ENCODE measurements around the gene ACOX3.

The ACOX3 gene

DNA sequence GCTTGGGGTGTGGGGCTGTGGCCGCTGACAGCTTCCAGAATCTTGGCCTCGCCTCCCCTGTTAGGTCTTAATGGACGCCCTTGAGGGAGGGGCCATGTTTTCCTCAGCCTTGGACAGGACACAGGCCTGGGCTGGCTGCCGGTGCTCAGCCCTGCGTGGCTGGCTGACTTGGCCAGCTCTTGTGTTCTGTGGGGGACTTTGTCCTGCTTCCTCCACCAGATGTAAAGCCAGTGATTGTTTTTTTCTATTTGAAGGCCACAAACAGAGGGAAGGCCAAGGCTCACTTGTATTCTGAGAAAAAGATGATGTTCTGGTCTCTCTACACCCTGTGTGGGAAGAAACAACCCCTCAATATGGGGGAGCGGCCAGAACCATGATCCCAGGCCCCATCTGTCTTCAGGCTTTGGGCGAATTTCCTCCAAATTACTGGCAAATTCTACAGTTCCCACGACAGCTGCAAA, 99.7 kb downstream of the ACOX3 start:
- no peak for DNase-seq (ENCODE audit: low read depth in 2 of 2)

GRCh38 chr4:8338351-8338961, 102.1 kb downstream of the ACOX3 start:
- DNase-seq (ENCODE audit: low read depth in 2 of 2): no peak

DNA sequence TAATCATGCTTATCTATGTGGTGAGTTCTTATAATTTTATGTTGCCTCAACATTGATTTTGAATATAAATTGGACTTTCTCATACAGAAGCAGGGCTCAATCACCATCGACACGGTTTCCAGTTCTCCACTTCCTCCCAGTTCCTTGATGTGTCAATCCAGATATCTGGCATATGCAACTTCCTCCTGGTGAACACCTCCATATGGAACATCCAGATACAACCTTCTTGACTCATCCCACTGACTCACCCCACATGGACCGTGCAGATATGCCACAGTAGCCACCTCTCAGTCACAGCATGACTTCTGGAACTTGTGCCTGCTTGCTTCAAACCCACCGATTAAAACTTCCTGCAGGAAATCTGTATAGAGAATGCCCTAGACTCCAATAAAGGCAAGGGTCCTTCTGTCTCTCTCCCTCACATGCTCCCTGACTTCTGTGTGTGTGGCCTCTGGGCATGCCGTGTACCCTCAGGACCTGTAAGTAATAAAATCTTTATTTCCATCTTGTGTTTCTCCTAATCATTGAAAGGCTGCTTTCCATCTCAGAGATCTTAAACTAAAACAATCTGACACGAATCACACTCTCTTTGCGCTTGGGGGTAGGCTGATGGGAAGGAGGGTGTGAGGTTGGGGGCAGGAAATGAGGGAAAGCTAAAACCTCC, 104.0 kb downstream of the ACOX3 start:
- no peak for DNase-seq (ENCODE audit: low read depth in 2 of 2)

DNA sequence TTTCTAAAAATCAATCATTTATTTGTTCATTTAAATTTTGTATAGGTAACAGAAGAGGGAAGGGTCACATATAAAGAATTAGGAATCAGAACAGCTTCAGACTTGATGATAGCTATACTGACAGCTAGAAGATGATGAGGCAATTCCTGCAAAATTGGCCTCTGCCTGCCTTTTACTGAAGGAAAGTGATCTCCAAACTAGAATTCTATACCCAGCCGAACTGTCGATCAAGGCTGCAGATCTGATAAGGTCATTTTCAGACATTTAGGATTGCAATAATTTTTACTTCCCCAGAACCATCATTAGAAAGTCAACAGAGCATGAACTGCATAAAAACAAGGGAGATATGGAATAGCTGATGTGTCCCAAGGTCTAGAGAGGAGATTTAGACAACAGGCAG, 104.7 kb downstream of the ACOX3 start:
- no peak for DNase-seq (ENCODE audit: low read depth in 2 of 2)

- no peak for DNase-seq (ENCODE audit: low read depth in 2 of 2)
Measured at GRCh38 chr4:8334786-8335460, 105.6 kb downstream of the ACOX3 start.

DNA sequence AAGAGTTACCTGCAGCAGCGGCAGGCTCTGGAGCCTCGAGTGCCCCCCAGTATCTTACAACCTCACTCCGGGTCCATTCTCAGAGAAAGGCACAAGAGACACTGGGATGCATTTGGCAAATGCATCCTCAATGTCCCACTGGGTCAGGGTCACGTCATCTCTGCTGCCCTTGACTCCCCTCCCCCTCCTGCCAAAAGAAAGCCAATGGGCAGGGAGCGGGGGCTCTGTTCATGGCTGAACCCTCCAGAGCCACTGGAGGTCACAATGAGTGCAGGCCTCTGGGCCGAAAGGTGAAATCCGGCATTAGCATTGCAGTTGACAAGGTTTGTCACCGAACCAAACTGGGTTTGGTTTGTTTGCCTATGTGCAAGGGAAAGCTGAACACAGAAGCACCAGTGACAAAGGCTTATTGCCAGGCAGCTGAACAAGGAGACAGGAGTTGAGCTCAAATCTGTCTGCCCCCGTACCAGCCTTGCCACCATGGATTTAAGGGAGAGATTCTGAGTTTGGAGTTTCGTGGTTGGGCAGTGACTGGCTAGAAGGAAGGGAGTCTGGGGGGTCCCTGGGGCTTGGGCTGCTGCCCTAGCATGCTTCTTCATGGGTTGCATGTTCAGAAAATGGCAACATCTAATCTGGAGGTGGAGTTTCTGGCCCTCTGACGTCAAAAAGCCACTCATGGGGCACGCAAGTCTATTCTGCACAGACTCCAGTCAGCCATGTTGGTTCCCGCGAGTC, 106.6 kb downstream of the ACOX3 start:
- DNase-seq (ENCODE audit: low read depth in 2 of 2): no peak

DNA sequence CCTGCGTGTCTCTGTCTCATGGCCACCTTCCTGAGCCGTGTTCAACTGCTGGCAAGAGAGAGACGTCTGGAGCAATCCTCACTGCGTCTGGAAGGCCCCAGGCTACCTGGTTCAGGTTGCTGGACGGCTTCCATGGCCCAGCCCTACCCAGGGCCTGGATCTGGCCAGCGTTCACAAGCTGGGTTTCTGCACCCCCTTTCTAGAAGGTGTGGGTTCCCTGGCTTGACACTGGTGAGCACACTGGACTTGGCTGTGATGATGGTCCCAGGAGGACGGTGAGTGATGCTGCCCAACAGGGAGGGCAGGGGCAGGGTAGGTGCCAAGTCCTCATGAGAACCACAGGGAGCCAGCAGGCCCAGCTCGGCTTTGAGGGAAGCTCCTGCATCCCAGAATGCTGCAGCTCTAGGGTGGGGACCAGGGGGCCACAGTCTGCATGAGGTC, 107.6 kb downstream of the ACOX3 start:
- no peak for DNase-seq (ENCODE audit: low read depth in 2 of 2)

DNA sequence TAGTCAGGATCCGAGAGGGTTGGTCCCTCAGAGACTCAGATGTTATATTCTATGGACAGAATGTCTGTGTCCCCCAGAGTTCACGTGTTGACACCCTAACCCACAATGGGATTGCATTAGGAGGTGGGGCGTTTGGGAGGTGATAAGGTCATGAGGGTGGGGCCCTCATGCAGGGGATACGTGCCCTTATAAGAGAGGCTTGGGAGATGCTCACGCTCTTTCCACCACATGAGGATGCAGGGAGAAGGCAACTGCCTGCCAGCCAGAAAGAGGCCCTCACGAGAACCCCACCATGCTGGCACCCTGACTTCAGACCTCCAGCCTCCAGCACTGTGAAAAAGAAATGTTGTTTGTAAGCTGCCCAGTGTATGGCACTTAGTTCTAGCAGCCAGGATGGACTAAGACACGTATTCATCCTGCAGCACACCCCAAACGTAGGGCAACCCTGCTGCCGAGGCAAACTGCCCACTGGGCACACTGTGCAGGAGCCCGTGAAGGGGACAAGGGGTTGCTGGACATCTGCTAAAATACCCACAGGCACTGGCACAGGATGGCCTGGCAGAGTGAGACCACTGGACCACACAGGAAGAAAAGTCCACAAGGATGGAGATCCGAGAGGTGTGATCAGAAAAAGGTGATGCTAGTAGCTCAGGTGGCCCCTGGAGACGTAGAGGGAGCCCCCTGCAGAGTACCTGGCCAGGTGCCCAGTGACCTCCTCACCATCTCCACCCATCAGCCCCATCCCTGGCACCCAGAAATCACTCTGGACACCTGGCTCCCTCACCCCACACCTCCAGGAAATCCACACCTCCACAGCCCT, 108.3 kb downstream of the ACOX3 start:
- no peak for DNase-seq (ENCODE audit: low read depth in 2 of 2)

DNA sequence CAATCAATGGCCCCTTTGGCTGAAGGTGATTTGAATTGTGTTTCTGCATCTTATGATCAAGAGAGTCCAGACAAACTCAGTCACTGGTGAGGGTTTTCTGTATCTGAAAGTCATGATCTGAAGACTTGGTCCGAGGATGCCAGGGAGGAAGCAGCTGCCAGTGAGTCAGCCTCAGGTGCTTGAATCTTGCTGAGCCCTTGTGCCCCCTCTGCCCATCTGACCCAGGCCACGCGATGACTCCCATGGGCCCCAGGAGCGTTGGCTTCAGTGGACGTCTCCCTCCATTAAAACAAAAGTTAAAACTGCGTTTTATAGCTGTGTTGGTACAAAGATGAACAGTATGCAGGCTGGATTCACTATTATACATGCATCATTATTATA, 109.0 kb downstream of the ACOX3 start:
- no peak for DNase-seq (ENCODE audit: low read depth in 2 of 2)

GRCh38 chr4:8330821-8331574, 109.5 kb downstream of the ACOX3 start:
- DNase-seq (ENCODE audit: low read depth in 2 of 2): no peak

- no peak for DNase-seq (ENCODE audit: low read depth in 2 of 2)
Measured at GRCh38 chr4:8329859-8330761, 110.4 kb downstream of the ACOX3 start.

DNA sequence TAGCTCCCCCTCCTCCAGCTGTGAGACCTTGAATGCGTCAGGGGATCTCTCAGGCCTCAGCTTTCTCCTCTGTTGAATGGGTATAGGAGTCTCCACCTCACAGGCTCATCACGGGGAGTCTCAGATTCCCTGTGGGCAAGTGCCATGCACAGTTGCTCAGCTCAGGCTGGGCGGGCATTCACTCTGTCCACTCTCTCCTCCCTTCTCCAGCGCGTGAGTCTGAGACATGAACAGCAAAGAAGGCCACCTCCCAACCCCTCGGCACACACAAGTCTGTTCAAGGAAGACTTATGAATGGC, 111.0 kb downstream of the ACOX3 start:
- no peak for DNase-seq (ENCODE audit: low read depth in 2 of 2)

GRCh38 chr4:8328866-8329559, 111.5 kb downstream of the ACOX3 start:
- no peak for DNase-seq (ENCODE audit: low read depth in 2 of 2)

DNA sequence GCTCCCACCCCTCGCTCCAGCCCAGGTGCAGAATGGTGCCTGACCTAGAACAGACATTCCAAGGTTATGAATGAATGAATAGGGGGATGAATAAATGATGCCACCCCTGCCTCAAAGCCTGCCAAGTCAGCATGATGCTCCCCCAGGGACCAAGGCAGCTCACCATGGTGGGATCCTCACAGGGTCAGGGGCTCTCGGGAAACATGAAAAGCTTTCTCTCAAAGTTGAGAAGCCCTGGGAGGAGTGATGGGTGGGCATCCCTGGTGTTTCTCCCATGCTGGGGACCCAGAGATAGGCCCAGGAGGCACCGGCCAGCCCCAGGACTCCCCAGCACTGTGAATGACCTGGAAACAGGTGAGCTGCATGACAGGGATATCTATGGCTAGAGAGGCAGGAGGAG, 112.1 kb downstream of the ACOX3 start:
- DNase-seq (ENCODE audit: low read depth in 2 of 2): no peak

DNA sequence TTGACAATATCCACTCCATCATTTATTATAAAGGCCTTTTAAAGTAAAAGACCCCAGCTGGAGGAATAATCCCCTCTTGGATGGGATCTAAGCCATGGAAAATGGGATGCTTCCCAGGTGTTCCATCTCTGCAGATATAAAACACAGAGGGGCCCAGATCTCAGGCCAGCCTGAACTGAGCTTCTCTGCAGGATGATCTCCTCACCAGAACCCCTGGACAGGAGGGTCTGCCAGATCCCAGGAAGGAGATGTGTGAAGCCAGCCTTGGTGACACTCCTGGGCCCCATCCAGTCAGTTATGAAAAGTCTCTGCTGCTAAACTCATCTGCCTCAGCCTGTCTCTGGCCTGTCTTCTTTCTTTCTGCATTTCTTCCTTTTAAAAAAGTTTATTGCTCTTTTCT, 114.3 kb downstream of the ACOX3 start:
- no peak for DNase-seq (ENCODE audit: low read depth in 2 of 2)

GRCh38 chr4:8325291-8325973, 115.1 kb downstream of the ACOX3 start:
- DNase-seq (ENCODE audit: low read depth in 2 of 2): no peak

DNA sequence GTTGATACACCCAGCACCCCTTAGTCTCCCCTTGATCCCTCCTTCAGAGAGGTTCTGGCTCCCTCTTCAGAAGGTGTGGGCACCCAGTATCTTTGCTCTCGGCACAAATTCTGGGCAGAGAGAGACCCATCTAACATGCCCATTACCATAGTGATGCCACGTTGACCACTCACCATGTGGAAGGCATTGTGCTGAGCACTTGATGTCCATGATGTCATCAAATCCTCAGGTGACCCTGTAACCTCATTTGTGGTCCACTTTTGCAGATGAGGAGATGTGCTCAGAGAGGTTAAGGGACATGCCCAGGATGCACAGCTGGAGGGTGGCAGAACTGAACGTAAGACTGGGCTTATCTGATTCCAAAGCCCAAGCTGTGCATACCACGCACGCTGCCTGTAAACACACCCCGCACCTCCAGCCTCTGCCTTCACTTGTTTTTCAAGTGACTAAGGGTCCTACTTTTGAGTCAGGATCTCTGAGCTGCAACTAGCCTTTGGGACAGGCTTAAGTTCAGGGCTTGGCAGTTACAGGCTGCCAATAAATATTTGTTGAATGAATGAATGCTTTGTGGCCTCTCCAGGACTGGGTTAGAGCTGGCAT, 115.8 kb downstream of the ACOX3 start:
- no peak for DNase-seq (ENCODE audit: low read depth in 2 of 2)

- DNase-seq (ENCODE audit: low read depth in 2 of 2): no peak
Measured at GRCh38 chr4:8323947-8324555, 116.5 kb downstream of the ACOX3 start.

Data from stimulated activated CD8-positive, alpha-beta memory T cell treated with anti-CD3 and anti-CD28 coated beads, Interleukin-2, amount 100 ng/mL, for 48 hours (primary cell).